ENCODE data around the gene HOXB9. TPM values are rescaled to one million over a fixed set of nuclear protein-coding genes. Genes with fewer than 3 reads are reported as not detected.

HOXB9 gene
- total RNA-seq, 1 donor from 2014 or later: 0.10 TPM

DNA sequence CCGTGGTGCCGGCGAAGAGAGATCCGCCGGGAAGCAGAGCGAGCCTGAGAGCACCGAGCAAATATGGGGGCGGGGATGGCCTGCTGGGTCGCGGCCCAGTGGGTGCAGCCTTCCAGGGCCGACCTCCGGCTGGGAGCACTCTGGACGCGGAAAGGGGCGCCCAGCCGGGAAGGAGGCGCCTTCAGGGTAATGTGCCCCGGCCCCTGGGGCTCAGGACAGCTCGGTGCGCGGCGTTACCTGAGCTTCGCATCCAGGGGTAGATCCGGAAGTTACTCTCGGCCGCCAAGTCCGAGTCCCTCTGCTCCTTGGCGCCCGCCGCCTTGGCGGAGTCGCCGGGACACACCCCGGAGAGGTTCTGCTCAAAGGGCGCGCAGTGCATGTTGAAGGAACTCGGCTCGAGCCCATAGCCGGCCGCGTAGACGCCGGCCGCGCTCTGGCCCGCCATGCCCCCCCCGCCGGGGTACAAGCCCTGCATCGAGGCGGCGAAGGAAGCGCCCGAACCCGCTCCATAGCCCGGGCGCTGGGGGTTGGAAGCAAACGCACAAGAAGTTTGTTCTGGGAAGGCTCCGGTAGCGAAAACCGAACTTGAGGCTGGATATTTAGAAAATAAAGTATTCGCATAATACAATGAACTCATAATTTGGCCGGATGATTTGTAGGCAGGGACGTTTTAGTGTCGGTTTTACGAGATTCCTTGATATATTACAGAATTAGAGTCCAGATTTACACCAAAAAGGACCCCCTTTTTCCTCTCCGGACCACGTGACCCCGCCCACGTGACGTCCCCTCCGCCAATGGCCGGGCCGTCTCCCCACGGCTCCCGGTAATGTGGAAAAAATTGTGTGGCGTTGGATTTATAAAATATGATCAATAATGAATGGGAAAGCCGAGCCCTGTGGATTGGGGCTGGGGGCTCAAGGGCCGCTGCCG, 15.6 kb downstream of the HOXB9 start, which contains the start of gene HOXB7:
Gene HOXB7, minus strand, starts transcription at position 736 of the 930 bp plus-strand sequence. Its CDS starts 99 bp downstream, at position 637.
- DNase-seq: peak; percentile 53

DNA sequence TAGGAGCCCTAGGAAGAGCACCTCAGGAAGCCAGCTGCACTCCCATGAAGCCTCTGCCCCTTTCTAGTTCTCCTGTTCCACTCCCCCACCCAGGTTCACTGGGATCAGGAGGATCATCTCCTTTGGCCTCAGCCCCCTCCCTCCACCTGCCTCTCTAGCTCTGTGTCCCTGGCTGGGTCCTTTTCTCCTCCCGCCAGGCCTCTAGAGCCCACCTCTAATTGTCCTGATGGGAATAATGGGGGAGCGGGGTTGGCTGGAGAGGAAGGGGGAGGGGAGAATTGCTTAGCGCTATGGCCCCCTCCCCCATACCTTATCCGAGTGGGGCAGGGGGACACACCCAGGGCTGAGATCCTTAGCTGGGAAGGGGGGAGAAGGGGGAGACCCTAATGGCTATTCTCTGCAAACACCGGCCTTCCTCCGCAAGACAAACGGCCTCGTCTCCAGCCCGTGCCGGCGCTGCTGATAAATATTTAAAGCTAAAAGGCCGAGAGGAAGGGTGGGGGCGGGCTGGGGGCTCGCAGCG, 16.3 kb downstream of the HOXB9 start:
- DNase-seq: no peak

DNA sequence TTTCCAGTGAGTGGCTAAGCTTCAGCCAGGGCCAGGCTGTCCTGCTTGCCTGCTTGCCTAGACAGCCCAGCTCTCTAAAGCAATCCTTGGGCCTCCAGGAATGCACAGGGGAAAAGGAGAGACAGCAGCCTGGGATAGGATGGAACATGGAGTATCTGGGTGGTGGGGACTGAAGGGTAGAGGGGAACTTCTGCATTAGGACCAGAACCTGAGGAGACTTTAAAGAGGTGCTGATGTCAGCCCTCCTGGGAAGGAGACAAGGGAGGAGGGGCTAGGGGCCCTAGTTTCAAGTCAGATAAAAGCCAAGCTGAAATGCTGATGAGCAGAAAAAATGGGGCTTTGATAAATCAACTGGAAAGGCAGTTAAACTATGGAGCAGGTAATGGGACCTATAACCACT, 17.1 kb downstream of the HOXB9 start:
- no peak for DNase-seq

DNA sequence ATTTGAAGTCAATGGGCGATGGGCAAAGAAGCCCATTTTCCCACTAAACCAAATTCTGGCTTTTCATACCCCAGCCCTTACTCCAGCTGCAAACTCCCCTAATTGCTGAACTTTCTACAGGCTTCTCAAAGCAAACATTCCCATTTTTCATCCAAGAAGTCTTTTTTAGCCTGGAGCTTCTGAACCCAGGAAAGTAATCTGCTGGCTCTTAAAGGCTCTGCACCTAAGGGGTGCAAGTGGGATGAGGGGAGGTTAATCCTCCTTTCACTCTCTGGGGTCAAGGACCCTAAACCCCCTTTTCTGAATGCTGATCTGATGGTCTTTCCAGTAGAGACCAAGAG, 17.7 kb downstream of the HOXB9 start:
- no peak for DNase-seq

DNA sequence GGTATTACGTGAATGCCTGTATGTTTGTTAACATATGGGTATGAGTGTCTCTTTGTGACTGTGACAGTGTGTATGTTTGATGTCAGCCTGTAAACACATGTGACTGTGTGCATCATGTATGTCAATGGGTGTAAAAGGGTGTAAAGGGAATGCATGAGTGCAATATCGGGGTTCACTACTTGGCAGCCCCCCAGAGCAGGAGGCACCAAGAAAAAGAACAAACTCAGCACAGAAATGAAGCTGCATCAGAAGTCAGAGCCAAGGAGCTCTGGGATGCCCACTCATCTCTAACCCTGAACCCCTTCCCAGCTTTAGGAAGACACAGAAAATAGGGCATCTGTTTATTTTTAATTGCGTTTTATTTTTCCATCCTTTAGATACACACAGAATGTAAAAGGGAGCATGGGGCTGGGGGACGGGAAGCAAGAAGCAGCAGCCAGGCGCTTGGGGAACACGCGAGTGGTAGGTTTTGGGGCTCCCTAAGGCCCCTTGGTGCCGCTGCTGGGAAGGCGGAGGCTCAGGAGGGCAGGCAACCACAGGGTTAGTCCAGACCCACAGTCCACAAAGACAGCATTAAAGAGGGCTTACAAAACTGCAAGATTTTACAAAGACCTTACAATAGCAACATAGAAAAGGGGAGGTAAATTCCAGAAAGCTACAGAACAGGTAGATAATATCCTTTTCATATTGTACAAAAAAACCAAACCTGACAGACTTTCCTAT, 19.1 kb downstream of the HOXB9 start:
- no peak for DNase-seq

DNA sequence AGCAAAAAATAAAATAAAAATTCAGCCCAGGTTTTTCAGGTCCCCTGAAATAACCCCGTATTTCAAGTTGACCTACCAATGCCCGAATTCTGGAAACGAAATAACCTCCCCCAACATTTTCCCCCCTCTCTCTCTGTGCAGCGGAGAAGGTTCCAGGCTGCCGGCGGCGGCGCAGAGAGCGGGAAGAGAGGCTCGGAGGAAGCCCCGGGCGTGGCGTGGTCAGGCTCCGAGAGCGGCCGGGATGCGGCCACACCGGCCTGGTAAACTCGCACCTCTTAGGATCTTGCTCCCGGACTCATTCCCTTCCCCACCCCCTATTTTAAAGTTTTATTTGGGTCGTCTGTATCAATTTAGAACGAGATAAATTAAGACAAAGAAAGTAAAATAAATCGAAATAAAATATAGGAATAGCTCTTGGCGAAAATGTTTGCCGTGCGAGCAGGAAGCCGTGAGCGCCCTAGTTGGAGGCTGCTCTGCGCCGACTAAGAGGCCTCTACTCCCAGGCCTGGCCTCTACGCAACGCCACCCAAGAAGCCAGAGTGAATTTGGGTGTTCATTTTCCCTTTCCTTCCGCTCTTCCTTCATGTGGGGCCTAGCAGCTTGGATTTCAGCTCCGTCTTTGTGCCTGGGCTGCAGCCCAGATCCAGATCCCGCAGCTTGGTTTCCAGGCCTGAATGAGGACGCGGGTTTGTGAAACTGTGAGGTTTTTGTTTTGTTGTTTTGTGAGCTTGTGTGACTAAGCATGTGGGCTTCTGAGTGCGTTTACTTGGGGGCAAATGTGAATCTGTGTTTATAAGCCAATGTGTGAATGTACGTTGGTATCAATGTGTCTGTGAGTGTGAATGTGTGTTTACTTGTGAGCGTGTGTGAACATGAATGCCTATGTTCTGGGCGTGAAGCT, 19.9 kb downstream of the HOXB9 start:
- DNase-seq: peak; percentile 51

DNA sequence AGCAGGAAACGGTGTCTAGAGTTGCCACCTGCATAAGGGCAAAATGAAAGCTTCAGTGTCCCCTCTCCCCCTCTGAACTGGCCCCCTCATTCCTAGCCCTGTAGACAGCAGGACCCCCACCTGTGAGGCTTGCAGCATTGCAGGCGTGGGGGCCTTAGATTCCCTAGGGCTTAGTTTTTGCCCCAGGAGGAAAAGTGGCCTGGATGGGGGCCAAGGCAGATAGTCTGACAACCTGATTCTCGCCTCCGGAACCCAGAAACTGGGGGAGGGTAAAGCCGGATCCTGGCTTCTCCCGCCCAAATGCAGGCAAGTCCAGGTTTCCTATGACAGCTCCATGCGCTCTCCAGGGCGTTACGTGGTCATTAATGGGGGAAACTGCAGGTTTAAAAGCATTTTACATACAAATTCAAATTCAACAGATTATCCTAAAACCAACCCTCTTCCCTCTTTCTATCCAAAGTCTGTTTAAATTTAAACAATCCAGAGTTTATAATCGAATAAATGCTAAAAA, 20.7 kb downstream of the HOXB9 start:
- no peak for DNase-seq

DNA sequence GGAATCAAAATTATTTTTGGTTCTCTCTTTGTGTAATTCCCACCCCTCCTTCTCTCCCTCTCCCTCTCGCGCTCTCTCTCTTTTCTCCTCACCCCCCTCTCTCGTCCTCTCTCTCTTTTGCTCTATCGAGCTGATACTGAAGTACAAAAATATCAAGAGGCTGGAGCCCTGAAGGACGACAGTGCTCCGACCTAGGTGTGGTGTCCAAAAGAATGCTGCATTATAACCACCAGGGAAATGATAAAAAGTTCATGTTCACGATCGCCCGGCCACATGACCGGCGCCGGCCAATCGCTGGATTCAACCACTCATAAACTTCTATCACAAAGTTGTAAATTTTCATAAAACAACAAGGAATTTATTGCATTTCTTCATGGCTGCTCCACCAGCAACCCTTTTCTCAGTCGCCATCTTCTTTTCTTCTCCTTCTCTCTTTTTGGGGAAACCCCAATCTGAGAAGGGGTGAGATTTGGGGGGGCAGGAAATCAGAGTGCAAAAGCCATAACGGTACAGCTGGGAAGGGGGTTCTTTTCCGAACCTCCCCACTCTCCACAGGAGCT, 21.3 kb downstream of the HOXB9 start, which contains the start of gene HOXB6:
Gene HOXB6, minus strand, starts transcription at position 217 of the 560 bp plus-strand sequence. CDS start 6,836 bp downstream, outside the sequence.
- DNase-seq: no peak

DNA sequence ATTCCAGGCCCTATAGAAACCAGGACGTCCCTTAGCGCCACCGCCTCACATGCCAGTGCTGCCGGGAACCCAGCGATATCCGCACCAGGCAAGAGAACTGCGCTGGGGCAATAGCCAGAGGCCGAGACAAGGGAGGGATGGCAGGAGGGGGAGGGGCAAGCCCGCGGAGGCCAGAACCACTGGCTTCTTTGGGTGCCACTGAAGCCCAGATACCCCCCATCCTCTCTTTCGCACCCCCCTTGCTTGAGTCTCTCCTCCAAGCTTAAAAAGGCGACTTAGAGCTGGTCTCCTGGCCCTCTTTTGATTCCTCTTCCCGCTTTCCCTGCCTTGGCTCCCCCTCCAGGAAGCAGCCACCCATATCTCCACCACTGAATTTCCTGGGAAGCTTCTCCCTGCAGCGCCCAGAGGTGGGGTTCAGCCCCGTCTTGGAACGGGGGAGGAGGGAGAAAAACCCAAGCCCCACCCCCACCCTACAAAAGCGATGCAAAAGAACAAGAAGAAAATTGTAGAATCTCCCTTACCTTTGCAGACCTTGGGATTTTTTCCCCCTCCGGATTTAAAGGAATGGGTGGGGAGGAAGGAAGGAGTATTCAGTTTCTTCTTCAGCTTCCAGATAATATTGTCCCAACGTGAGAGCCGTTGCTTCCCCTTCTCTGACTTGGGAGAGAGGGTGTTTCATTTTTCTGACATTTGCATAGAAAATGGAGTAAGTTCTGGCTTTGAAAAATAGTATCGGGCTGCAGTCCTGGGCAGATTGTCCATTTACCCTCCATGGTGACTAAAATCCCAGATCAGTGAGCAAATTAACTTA, 22.0 kb downstream of the HOXB9 start:
- no peak for DNase-seq

DNA sequence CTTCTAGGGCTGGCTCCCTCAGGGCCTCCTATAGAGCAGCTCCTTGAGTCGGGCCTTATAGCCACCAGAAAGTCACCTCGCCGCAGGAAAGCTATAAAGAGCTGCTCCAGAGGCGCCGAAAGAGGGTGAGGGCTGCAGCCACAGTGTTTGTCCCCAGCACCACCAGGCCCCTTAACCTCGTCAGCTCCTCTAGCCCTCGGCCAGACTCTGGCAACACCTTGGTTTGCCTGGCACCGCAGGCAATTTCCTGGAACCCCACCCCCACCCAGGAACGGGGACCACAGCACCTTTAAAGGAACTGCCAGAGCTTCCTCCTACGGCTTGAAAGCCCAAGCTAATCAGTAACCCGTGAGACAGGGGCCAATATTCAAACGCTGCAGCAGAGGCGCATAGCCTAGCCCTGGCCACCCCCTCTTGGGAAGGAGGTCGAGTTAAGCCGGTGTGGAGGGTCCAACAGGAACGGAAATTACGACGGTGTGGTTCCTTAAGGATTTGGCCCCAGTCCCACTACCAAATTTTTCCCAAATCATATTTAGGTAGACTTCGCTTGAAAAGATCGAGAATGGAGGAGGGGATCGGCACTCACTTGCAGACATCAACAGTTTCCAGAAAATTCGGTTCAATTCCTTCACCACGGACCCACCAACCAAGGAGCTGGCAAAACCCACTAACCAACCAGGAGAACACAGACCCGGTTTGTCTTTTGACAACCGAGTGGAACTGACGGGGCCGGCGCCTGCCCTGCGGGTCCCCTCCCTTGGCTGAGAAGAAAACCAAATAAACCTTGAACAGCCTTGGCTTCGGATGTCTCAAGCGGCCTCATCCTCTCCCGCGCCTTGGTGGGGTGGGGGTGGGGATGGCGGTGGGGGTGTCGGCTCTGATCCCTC, 24.4 kb downstream of the HOXB9 start:
- DNase-seq: no peak

DNA sequence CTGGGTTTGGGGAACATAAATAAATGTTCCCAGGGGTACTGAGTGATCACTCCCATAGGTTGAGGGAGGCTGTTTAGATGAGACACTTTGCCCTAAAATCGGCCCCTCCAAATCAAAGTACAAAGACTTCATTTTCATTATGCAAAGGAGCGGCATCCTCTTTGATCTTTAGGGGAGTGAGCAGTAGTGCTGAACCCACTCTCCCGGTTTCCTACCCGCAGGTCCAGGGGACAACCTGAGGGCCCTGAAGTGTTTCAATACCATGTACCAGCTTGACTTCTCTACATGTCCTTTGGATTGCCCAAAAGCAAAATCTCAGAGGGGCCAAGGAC, 25.0 kb downstream of the HOXB9 start:
- DNase-seq: no peak

DNA sequence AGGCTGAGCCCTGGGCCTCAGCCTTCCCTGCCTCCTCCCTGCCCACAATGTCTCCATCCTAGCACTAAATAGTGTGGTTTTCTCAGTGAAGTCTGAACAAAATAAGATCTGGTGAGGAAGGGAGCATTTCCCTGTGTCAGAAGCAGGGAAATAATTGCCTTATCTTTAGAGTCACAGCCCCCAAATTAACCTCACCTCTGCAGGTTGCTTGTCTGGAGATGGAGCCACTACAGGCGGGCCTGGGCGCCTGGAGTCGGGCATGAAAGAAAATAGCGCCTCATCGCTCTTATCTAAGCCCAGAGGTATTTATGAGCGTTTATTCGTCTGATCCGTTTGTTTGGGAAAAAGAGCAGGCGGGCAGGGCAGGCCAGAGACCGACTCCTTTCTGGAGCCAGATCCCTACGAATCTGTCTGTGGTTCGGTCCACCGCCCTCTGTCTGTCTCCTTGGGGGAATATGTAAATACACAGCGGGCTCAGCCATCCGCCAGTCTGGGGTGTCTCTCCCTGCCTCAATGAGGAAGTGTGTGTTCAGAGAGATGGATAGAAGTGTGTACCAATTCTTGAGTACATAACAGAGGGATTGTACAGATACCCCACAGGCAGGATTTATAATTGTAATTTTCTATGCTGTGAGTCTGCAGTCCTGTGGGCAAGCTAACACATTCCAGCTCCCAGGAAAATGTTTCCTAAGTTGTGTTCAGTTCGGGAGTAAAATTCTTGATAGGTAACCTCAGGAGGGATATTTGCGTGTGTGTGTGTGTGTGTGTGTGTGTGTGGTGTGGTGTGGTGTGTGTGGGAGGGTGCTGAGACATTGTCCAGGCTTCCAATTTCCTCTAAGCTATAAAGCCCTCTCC, 25.7 kb downstream of the HOXB9 start:
- no peak for DNase-seq

DNA sequence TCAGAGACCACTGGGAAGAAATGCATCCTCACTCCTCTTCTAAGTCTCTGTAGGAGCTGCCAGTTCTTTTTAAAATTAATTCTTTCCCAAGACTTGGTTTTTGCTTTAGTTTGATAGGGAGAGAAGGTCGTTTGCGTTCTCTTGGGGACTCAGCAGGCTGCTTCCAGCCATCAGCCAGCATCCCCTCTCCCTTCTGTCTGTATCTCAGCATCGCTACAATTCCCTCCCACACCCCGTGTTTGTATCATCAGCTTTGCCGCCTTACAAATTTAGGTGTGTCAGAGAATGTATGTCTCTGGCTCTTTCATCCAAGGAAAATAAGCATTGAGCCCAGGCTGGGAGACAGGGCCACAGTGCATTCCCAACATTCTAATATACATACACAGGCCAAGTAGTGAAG, 26.8 kb downstream of the HOXB9 start:
- DNase-seq: no peak

DNA sequence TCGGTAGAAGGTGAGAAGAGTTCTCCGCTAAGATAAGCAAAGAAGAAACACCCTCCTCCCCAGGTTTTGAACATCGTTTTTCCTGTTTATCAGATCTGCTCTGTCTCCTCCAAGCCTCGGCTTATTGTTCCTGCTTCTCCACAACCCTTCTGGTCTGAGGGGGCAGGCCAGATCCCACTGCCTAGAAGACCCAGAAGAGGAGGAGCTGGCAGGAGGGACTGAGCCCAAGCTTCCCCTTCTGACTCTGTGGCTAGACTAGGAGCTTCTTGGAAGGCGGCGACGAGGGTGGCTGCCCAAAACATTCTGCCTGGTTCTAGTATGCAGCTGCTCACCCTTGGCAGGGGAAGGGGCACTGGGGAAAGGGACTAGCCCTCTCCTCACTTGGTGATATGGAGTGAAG, 27.4 kb downstream of the HOXB9 start:
- no peak for DNase-seq

DNA sequence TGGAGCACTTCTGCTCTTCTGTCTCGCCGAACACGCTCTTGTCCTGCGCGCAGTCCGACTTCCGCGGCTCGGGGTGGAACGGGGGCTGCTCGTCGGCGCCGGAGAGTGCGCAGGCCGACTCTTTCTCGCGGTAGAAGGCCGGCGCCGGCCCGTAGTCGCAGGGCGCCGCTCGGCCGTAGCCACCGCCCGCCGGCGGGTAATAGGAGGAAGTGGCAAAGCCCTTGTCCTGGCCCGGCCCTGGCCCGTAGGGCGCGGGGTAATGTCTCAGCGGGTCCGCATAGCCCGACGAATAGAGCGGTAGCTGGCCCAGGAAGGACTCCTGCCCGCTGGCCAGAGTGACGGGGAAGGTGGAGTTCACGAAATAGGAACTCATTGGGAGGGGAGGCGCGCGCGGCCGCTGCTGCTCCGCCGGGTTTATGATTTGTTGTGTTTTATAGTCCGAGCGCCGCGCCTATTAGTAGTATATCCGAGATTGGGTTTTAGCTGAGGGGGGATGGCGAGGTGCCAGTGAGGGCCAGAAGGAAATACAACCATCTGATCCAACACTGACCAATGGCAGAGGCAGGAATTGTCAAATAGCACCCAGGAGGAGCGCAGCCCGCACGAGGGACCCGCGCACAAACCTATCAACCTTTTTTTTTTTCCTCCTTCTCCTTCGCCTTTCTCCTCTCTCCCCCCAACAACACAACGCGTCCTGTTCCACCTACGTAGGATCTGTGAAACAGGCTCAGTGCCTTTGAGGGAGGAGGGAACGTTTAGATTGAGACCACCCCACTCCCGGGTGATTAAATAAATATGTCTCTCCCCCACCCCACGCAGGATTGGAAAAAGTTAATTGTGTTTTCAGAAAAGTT, 28.2 kb downstream of the HOXB9 start:
- DNase-seq: peak; percentile 49

DNA sequence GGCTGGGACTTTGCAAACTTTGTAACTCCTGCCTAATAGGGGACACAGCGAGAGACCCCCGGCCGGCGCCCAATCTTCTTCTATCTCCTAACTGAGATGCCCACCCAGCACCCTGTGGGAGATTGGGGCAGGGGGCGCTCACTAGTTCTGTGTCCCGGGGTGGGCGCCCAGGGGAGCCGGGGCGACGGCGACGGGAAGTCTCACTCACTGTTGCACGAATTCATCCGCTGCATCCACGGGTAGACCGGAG, 28.7 kb downstream of the HOXB9 start:
- DNase-seq: no peak

DNA sequence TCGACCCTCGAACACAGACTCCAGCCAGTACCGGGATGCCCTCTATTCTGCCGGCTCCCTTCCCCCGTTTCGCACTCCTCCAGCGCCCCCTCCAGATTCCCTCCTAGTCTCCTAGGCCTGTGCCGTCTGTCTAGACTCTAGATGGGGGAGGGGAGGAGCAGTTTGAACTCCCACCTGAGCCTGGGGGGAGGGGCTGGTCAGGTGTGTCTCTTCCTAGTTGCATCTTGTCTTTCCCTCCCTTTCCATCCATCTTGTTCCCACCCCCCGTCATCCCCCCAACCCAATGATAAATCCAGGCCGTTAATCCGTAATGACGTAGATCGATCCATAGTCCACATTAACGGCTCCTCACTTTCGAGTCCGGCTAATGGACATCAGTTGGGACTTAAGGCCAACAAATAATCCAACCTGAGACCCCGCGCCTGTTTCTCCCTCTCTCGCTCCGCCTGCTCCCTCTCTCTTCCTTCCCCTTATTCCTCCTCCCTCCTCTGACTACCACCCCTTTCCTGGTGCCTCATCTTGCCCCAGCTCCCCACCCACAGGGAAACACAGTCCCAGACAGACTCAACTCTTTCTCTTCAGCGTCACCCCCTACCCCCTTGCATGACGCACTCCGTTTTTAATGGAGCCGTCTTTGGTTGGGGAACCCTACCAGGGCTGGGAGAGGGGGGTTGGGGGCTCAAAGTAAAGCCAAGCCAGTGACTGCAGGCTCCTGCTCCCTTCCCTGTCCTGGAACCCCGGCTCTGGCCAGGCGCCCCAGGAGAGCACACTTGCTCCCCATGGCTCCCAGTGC, 29.2 kb downstream of the HOXB9 start:
- DNase-seq: peak; percentile 39
